GM21367 (cell line): ENCODE data around the gene TP73.

Experiments
- ATAC-seq: cut with Tn5 transposase; IDR thresholded peaks from one replicate; pipeline ENCODE4 v1.9.1; 2021; ENCODE audit not compliant: unreplicated experiment

The TP73 gene

GRCh38 chr1:3651930-3652547 lies at the start of gene TP73:
TSS of gene TP73 (plus strand) at chr1:3652516. CDS start at chr1:3682366, 29,850 bp downstream.
- ATAC-seq: no peak

DNA sequence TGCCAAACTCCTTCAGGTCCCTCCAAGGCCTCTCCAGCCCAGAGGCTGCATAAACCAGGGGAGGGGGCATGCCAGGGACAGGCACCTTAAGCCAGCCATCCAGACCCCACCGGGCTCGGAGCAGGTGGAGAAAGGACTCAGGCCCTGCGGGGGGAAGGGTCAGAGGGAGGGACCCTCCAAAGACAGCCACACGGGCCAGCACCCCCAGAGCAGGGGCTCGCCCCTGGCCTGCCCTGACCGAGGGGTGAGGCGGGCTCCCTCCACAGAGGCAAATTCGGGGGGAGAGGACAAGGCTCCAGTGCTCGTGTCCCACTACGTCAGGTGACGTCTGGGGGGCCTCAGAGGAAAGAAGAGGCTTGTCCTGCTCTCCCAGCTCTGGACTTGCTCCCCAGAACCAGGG lies 49.2 kb upstream of the TP73 start:
- no peak for ATAC-seq

DNA sequence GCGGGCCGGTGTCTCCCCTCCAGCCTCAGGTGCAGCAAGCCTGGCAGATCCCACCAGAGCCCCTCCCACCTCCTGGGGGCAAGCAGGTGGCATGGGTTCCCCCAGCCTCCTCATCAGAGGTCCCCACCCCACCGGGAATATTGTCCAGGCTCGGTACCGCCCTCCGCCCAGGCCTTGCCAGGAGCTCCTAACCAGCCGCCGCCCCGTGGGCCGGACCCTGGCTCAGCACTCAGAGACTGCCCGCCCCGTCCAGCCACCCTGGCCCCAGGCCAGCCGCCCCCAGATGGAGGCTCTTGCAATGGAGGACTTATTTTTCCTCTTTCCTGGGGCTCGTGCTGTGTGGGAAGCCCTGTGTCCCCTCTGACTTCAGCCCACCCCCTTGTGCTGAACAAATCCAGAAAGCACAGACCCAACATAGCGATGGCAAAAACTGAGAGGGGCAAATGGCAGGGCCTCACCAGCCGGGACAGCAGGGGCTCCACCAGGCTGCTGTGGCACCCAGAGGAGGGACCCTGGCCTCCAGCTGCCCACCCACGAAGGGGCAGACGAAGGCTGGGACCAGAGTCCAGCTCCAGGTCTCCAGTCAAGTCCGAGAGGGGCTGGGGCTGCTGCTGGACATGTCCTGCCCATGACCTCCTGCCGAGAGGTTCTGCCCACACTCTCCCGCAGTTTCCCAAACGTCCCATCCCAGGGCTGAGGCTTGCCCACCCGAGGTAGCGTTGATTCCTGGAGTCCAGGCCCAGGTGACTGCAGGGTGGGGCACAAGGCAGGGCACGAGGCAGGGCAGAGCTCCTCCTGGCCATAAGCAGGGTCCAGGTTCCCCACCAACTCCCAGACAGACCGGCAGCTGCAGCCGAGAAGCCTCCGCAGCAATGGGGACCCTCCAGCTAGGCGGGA lies 48.5 kb upstream of the TP73 start:
- ATAC-seq: no peak

- ATAC-seq: no peak
Measured at GRCh38 chr1:3604468-3604974, 47.8 kb upstream of the TP73 start.

GRCh38 chr1:3604997-3605823 lies 47.1 kb upstream of the TP73 start:
- ATAC-seq: no peak

GRCh38 chr1:3606779-3607702 lies 45.3 kb upstream of the TP73 start:
- no peak for ATAC-seq

DNA sequence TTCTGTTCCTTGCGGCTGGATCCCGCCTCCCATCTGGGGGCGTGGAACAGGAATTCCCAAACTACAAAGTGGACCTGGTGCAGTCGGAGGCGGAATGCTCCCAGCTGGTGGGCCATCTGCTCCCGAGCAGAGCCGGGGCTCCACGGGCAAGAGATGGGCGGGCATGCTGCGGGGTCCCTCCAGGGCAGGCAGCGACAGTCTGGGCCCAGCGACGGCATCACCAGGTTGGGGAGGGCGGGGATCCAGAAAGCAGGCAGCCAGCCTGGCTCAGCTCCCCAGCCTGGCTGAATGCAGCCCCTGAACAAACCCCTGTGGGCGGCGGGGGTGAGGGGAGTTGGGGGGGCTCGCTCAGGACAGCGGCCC lies 44.6 kb upstream of the TP73 start:
- no peak for ATAC-seq

- ATAC-seq: no peak
Measured at GRCh38 chr1:3608154-3608553, 44.2 kb upstream of the TP73 start.

- no peak for ATAC-seq
Measured at GRCh38 chr1:3609016-3609768, 43.1 kb upstream of the TP73 start.

GRCh38 chr1:3609769-3610526 lies 42.4 kb upstream of the TP73 start:
- ATAC-seq: no peak

GRCh38 chr1:3610527-3611169 lies 41.7 kb upstream of the TP73 start:
- ATAC-seq: no peak

DNA sequence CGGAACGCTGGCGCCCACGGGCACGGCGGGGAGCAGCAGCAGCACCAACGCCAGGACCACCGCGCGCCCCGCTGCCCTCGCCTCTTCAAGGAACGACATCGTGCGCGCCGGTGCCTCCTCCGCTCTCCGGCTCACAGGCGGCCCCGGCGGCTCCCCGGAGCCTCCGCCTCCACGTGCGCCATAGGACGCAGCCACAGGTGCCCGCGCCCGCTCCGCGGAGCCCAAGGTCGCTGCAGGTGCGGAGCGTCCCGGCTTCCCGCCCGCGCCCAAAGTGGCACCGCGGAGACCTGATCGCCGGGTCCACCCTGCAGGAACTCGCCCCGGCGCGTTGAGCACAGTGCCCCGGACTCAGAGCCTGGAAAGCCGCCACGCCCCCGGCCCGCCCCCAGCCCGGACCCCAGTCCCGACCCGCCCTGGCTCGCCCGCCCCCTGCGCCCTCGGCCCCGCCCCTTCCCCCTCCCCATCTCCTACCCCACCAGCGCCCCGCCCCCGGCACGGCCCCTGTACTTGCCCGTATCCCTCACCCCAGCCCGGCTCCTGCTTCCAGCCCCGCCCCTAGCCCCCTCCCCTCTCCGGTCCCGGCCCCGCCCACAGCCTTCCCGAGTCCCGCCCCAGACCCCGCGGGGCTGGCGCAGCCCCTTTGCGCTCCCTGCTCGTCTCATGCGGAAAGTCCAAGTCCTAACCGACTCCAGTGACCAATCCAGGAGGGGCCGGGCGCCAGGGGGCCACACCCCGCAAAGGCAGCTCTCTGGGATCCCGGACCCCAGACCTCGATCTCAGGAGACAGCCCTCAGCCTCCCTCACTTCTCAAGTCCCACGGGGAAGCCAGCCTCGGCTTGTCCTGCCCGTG lies 40.9 kb upstream of the TP73 start, which contains the start of gene MEGF6:
MEGF6 (minus strand) TSS at position 339 of the 850 bp plus-strand sequence; CDS start at position 99, 240 bp downstream.
- ATAC-seq: no peak

GRCh38 chr1:3612123-3612522 lies 40.2 kb upstream of the TP73 start:
- no peak for ATAC-seq

DNA sequence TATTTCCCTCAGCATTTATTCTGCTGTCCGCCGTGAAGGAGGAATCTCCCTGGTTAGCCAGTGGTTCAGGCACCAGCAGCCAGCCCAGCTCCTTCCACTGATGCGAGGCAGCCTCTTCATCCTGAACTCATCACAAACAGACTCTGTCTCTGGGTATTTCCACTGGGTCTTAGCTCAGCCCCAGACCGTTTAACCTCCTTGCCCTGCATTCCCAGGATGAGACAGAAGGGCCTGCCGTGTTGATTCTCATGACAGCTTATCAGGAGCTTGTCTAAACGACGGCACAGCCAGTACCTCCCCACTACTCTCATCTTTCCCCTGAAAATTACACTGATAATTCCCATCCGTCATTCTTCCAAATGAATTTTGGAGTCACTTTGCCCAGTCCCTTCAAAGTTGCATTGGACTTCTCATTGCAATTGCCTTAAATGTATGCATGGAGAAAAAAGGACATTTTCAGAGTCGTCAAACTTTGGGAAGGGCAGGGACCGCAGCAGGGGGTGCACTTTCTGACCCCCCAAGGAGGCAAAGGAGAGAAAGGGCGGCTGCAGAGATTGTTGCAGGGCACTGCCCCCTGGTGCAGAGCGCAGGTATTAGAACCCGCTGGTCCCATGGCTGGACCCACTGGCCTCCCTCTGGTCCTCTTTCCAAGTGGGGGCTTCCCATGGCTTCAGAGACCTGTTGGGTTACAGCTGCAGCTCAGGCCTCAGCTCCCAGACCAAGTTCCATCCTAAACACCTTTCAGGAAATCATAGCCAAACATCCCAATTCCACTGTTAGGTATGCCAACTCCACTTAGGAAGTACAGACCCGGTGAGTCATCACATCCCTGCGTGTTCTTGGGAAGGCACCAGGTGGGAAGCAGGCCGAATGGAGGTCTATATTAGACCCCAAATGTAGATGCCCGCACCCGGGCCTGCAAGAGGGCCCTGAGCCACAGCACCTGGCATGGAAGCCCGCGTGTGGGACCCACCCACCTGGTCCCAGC lies 37.3 kb upstream of the TP73 start:
- no peak for ATAC-seq

DNA sequence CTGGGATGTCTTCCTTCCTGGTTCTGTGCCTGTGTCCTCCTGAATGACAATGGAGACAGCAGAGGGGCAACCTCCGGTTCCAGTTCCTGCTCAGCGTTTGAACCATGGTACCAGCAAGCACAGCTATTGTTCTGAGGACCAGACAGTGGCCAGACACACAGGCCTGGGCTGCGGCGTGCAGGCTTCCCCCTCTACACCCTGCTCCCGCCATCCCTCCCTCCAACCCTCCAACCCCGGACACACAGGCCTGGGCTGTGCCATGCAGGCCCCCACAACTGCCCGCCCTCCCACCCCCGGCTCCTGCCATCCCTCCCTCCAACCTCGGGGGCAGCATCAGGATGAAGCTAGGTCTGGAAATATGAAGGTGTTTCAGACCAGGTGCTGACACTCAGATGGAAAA lies 35.5 kb upstream of the TP73 start:
- ATAC-seq: no peak

DNA sequence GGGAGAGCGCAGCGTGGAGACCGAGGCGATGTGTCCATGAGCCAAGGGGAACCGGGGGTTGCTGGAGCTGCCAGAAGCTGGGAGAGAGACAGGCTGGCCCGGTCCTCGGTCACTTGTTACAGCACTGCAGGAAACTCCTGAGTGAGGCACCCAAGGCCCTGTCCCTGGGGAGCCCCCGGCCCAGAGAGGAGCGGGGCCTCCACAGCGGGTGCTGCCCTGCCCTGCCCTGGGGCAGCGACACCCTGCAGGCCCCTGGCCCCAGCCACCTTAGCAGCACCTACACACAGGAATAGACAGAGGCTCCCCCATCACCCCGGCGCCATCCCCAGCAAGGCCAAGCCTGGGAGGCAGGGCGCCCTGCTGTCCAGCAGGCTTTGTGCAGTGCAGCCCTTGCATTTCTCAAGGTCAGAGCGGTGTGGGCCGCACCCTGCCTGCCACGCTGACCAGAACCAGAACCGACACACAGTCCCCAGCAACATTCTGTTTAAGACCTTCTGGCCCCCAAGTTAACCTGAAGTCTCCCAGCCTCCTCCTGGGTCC lies 34.4 kb upstream of the TP73 start:
- no peak for ATAC-seq
